HL-60 (cell line): ENCODE measurements around the gene LACRT.

Experiments
- DNase-seq, 2 experiments: peaks; one replicate each; pipeline ENCODE4 v3.0.0-alpha.2; 2010 to 2020; ENCODE audit warnings: low read depth in 1 of 2, low spot score in 1 of 2
- H3K27ac ChIP-seq: fragments of 250-450 bp; sonication (Bioruptor Pico); replicated peaks from 2 replicates; pipeline ENCODE4 v1.5.1; 2020; ENCODE audit warnings: mild to moderate bottlenecking, moderate library complexity
- H3K27me3 ChIP-seq: fragments of 250-450 bp; sonication (Bioruptor Pico); 2 replicates; pipeline ENCODE4 v1.5.1; 2021; ENCODE audit warnings: mild to moderate bottlenecking, moderate library complexity; ENCODE audit not compliant: insufficient read depth, poor library complexity, severe bottlenecking
- H3K4me3 ChIP-seq: replicated peaks from 2 replicates; pipeline ENCODE4 v1.5.1; 2011; ENCODE audit warnings: mild to moderate bottlenecking, control low read depth, low read length; ENCODE audit not compliant: insufficient read depth
- CTCF ChIP-seq: IDR thresholded peaks from one replicate; pipeline ENCODE4 v1.5.1; 2011; ENCODE audit warnings: low read length, control low read depth, inconsistent platforms; ENCODE audit not compliant: insufficient read depth
- GABPA ChIP-seq: IDR thresholded peaks from 2 replicates; pipeline ENCODE4 v1.6.1; 2012; ENCODE audit warnings: low read depth
- POLR2AphosphoS5 ChIP-seq: IDR thresholded peaks from 2 replicates; pipeline ENCODE4 v1.6.1; 2012; ENCODE audit warnings: low read depth
- REST ChIP-seq: IDR thresholded peaks from 2 replicates; pipeline ENCODE4 v1.6.1; 2012; ENCODE audit warnings: low read depth; ENCODE audit not compliant: insufficient replicate concordance
- SPI1 ChIP-seq: IDR thresholded peaks from 2 replicates; pipeline ENCODE4 v1.6.1; 2012; ENCODE audit warnings: low read depth, mild to moderate bottlenecking, borderline replicate concordance

LACRT gene

GRCh38 chr12:54601841-54602240 lies 32.9 kb downstream of the LACRT start:
- Histone ChIP-seq H3K27ac (no peak overlapping the region), H3K4me3 (no peak overlapping the region), H3K27me3 (peaks cover 2% of the 10 kb centered on the region)
- TF ChIP-seq GABPA (no peak), POLR2AphosphoS5 (no peak), CTCF (no peak), SPI1 (no peak), REST (no peak)
- peak in 1 of 2 experiments; percentile 25 for DNase-seq

- Histone ChIP-seq H3K4me3 (no peak overlapping the region), H3K27ac (no peak overlapping the region), H3K27me3 (peaks cover 2% of the 10 kb centered on the region)
- TF ChIP-seq GABPA (no peak), REST (no peak)
- no peak for DNase-seq
Measured at GRCh38 chr12:54598970-54599369, 35.7 kb downstream of the LACRT start.

GRCh38 chr12:54596526-54596946 lies 38.2 kb downstream of the LACRT start:
- TF ChIP-seq CTCF = peak; percentile 92
- no peak for TF ChIP-seq POLR2AphosphoS5
- no peak for TF ChIP-seq SPI1
- no peak overlapping the region for H3K27ac ChIP-seq

GRCh38 chr12:54595471-54595870 lies 39.2 kb downstream of the LACRT start:
- no peak for DNase-seq
- no peak overlapping the region for H3K27ac ChIP-seq
- TF ChIP-seq CTCF (no peak), SPI1 (no peak), REST (no peak), GABPA (no peak), POLR2AphosphoS5 (no peak)
- H3K27me3 ChIP-seq = peaks cover 13% of the 10 kb centered on the region
- H3K4me3 ChIP-seq = no peak overlapping the region

More at GRCh38 chr12:54596526-54596946, 38.2 kb downstream of the LACRT start:
- DNase-seq = peak in 1 of 2 experiments; percentile 45
- H3K27me3 ChIP-seq = peaks cover 7% of the 10 kb centered on the region
- H3K4me3 ChIP-seq = no peak overlapping the region
